WERI-Rb-1 (cell line): ENCODE results near the gene TRIM15.

Source experiments
- DNase-seq: peaks from one replicate; pipeline ENCODE4 v3.0.0-alpha.2; 2020
- H3K27ac ChIP-seq: fragments of 250-450 bp; sonication (Bioruptor Pico); 2 replicates; pipeline ENCODE4 v1.5.1; 2020; ENCODE audit warnings: mild to moderate bottlenecking, moderate library complexity
- H3K27me3 ChIP-seq: fragments of 250-450 bp; sonication (Bioruptor Pico); 2 replicates; pipeline ENCODE4 v1.5.1; 2021; ENCODE audit warnings: mild to moderate bottlenecking, low read depth, moderate library complexity; ENCODE audit not compliant: insufficient read depth, severe bottlenecking
- H3K36me3 ChIP-seq: fragments of 250-450 bp; sonication (Bioruptor Pico); 2 replicates; pipeline ENCODE4 v1.5.1; 2020; ENCODE audit warnings: mild to moderate bottlenecking, moderate library complexity
- H3K4me3 ChIP-seq: 2 replicates; pipeline ENCODE4 v1.5.1; 2011; ENCODE audit warnings: low read depth, mild to moderate bottlenecking, control low read depth, low read length
- H3K9me3 ChIP-seq: fragments of 250-450 bp; sonication (Bioruptor Pico); 2 replicates; pipeline ENCODE4 v1.5.1; 2021; ENCODE audit warnings: mild to moderate bottlenecking, moderate library complexity; ENCODE audit not compliant: severe bottlenecking
- CTCF ChIP-seq: IDR thresholded peaks from 2 replicates; pipeline ENCODE4 v1.5.1; 2011; ENCODE audit warnings: low read depth, mild to moderate bottlenecking, control low read depth, inconsistent platforms, low read length

Gene TRIM15

DNA sequence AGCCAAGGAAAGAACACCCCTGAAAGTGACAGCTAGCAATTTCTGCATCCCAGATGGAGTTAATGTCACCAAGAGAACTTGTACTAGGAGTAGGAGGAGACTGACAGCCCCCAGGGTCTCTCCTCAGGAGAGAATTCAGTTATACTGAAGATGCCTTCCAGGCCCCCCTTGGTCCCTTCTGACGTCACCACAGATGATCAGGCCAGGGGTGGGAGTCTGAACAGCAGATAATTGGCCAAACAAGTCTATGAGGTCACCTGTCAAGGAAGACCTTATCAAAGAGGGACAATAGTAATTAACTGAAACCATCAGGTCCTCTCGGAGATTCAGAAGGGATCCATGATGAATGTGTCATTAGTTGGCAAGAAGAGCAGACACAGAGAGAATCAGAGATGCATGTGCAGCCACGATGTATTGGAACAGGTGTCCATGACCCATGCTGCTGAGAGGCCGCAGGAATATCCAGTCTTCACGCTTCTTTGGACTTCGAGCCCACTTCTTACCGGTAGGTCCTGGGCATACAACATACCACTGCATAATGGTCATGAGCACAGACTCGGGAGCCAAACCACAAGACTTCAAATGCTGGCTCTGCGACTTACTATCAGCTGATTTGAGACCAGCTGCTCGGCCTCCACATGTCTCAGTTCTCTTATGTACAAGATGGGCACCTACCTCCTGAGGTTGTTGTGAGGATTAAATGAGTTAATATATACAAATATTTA, 12.5 kb upstream of the TRIM15 start:
- no peak for TF ChIP-seq CTCF
- peaks cover 4% of the 10 kb centered on the region for H3K9me3 ChIP-seq
- no peak overlapping the region for H3K4me3 ChIP-seq
- H3K27ac ChIP-seq: no peak overlapping the region
- H3K27me3 ChIP-seq: peaks cover 97% of the 10 kb centered on the region
- H3K36me3 ChIP-seq: no peaks in the 10 kb centered on the region
- no peak for DNase-seq

DNA sequence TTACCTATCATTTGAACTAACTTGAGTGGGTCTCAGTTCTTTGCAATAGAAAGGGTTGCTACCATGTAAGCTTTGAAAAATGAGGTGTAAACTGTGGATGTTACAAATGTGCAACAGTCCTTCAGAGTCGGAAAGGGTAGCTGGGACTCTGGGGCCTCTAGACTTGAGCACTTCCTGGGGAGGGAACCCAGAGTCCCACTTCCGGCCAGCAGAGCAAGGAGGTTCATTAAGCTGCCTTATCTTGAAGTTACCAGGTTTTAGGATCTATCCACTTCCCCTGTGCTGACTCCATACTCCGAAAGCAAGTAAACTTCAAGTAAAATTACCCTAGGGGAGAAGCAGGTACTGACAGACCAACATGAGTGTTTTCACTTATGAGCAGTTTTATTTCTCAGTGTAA, 11.8 kb upstream of the TRIM15 start:
- Histone ChIP-seq H3K27ac (no peak overlapping the region), H3K36me3 (no peaks in the 10 kb centered on the region), H3K9me3 (peaks cover 4% of the 10 kb centered on the region), H3K4me3 (no peak overlapping the region), H3K27me3 (peaks cover 96% of the 10 kb centered on the region)
- no peak for DNase-seq
- no peak for TF ChIP-seq CTCF

- Histone ChIP-seq H3K9me3 (peaks cover 4% of the 10 kb centered on the region), H3K4me3 (no peak overlapping the region), H3K36me3 (no peaks in the 10 kb centered on the region), H3K27me3 (peaks cover 96% of the 10 kb centered on the region), H3K27ac (no peak overlapping the region)
- TF ChIP-seq CTCF: no peak
- no peak for DNase-seq
Measured at GRCh38 chr6:30152016-30152673, 11.2 kb upstream of the TRIM15 start.

GRCh38 chr6:30152910-30153610, 10.3 kb upstream of the TRIM15 start:
- no peaks in the 10 kb centered on the region for H3K36me3 ChIP-seq
- H3K27me3 ChIP-seq: peaks cover 96% of the 10 kb centered on the region
- TF ChIP-seq CTCF: no peak
- no peak overlapping the region for H3K27ac ChIP-seq
- peaks cover 4% of the 10 kb centered on the region for H3K9me3 ChIP-seq
- no peak overlapping the region for H3K4me3 ChIP-seq
- no peak for DNase-seq

GRCh38 chr6:30154061-30154460, 9.3 kb upstream of the TRIM15 start:
- Histone ChIP-seq H3K4me3 (no peak overlapping the region), H3K27me3 (peaks cover 94% of the 10 kb centered on the region), H3K27ac (no peak overlapping the region), H3K36me3 (no peaks in the 10 kb centered on the region), H3K9me3 (peaks cover 4% of the 10 kb centered on the region)
- DNase-seq: no peak
- no peak for TF ChIP-seq CTCF
